GM04504 (cell line): ENCODE measurements around the gene TLCD5.

Experiments used
- DNase-seq: peaks from one replicate; pipeline ENCODE4 v3.0.0-alpha.2; 2012; ENCODE audit warnings: low read depth

Gene TLCD5

GRCh38 chr11:120337355-120338106, 12.4 kb downstream of the TLCD5 start:
- no peak for DNase-seq

- DNase-seq = no peak
These were observed 13.2 kb downstream of the TLCD5 start for GRCh38 chr11:120338107-120338933.

- no peak for DNase-seq
These were observed 14.3 kb downstream of the TLCD5 start for GRCh38 chr11:120339394-120339890.

DNA sequence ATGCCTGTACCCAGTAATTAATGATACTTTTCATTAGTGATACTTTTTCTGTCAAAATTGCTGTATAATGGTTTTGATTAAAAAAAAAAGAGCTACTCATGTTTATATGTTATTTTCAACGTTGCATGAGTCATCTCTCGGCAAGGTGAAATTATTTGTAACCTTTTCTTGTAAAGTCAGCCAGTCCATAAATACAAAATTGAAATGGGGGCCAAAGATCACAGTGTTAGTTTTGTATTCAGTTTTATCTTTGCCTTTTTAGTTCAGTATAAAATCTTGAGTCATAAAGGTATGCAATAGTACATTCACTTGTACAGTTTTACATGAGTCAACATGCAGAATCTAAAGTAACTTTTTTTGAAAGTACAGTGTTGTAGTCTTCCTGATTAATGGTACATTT, 15.4 kb downstream of the TLCD5 start:
- DNase-seq = no peak

DNA sequence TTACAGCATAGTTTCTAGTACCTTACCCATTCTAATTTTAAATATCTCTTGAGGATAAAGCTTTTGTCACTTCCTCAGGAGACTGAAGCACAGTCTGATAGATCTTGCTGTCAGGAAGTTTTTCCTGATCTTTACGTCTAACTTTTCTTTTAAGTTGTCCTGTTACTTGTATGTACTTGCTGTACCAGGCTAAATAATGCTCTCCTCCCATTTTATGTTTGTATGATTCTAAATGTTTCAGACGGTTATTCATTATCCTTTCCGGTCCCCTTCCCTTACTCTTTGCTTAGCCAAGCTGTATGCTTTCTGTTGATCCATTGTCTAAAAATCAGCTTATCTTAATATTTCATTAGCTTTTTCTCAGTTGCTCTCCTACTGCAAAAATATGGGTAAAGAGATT, 17.1 kb downstream of the TLCD5 start:
- DNase-seq = no peak

GRCh38 chr11:120342678-120343077, 17.6 kb downstream of the TLCD5 start:
- DNase-seq = no peak

DNA sequence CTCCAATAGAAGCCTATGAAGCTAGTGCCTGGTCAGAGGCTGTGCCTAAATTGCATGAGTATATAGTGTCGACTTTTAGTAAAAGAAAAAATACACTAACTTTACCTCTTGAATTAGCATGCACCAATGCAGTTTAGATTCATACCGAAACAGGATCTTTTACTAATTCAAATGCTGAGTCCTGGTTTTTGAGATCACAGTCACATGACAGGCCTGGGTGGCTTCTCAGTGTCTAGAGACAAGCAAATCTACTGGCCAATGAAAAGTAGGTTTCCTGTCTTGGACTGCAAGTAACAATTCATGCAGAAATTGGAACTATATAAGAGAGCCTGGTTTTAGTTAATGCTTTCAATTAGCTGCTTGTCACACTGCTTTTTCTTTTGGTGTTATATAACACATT, 18.3 kb downstream of the TLCD5 start:
- DNase-seq = no peak

GRCh38 chr11:120344302-120345004, 19.4 kb downstream of the TLCD5 start:
- DNase-seq = no peak

- DNase-seq = no peak
These were observed 21.1 kb downstream of the TLCD5 start for GRCh38 chr11:120346233-120346632.

DNA sequence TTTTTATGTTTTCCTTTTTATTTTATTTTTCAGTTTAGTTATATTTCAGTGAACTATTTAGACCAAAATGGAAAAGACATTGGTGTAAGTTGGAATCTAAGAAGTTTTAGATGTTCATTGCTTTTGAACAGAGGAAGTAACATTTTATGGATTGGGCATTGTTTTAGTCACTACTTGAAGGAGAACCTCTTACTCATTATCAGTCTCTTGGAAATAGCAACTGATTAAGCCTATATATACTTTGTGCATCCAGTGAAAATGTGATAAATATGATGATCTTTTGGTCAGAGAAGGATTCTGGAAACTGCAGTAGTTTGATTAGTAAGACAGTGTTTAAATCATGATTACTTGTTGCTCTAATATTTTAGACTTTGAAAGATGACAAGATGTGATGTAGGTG, 25.5 kb downstream of the TLCD5 start:
- no peak for DNase-seq

DNA sequence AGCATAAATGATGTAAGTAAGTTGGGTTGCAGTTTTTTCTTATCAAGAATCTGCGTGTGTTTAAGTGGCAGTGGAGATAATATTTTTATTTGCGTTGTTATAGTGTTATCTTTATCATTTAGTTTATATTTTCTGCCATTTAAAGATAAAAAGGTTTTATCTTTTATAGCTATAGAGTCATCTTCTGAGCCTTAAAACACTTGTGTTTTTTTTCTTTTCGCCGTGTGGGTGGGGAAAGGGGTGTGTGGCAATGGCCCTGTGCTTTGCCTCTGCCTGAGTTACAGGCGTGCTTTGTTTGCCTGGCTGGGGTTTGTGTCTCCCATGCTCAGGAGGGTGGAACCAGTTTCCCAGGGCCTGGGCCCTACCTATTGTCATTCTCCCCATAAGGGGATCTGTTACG, 27.3 kb downstream of the TLCD5 start:
- no peak for DNase-seq

DNA sequence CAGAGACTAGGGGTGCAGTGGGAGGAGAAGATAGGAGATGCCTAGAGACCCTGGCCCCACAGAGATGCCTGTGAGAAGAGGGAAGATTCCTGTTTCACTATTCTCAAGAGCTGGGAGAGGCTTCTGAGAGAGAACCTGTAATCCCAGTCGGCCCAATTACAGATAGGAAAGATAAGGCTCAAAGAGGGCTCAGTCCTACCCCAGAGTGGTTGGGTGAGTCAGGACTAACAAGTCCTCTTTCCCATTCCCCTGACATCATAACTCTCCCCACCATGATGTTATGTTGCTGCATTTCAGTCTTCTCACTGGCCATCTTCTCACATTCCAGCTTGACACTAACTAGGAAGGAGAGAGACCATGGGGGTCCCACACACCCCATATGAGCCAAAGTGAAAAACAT, 29.0 kb downstream of the TLCD5 start:
- DNase-seq = no peak

- no peak for DNase-seq
These were observed 29.7 kb downstream of the TLCD5 start for GRCh38 chr11:120354779-120355178.

DNA sequence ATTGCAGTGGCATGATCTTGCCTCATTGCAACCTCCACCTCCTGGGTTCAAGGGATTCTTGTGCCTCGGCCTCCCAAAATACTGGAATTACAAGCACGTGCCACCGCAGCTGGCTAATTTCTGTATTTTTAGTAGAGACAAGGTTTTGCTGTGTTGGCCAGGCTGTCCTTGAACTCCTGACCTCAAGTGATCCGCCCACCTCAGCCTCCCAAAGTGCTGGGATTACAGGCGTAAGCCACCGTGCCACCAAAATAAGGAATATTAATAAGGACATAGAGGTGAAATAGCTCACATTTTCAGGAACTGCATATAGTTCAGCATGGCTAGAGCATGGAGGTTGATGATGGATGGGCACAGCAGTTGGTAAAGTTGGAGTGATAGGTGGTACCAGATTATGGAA, 32.5 kb downstream of the TLCD5 start:
- no peak for DNase-seq

DNA sequence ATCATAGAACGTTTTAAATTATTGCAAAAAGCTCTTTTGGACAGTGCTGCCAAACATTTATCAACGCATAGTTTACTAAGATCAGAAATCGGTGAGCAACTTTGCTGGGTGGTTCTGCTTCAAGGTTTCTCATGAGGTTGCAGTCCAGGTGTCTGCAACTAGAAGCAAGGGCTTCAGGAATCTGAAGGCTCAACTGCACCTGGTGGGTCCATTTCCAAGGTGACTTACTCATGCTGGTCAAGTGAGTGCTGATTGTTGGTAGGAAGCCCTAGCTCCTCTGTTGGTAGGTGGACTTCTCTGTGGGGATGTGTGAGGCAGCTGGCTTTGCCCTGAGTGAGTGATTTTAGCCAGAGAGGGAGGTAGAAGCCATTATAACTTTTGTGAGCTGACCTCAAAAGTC, 33.6 kb downstream of the TLCD5 start:
- no peak for DNase-seq

GRCh38 chr11:120363436-120363835, 38.3 kb downstream of the TLCD5 start:
- DNase-seq = no peak

GRCh38 chr11:120365512-120365911, 40.4 kb downstream of the TLCD5 start:
- no peak for DNase-seq

DNA sequence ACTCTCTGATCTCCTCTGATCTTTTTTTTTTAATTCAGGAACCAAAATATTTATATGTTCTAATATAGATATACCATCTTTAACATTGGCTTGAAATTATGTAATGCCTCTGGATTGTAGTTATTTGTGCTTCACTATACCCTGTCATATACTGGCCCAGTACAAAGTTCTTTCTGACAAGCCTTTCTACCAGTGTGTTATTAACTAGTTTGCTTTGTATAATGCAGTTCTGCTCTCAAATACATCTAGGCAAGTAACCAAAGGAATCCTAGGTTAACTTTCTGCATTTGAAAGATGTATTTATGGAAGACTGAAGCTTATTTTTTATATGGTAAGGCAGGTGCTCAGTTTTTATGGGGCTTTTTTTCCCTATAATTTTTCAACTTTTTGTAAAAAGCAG, 47.2 kb downstream of the TLCD5 start:
- DNase-seq = no peak

- DNase-seq = no peak
These were observed 50.0 kb downstream of the TLCD5 start for GRCh38 chr11:120375076-120375475.

DNA sequence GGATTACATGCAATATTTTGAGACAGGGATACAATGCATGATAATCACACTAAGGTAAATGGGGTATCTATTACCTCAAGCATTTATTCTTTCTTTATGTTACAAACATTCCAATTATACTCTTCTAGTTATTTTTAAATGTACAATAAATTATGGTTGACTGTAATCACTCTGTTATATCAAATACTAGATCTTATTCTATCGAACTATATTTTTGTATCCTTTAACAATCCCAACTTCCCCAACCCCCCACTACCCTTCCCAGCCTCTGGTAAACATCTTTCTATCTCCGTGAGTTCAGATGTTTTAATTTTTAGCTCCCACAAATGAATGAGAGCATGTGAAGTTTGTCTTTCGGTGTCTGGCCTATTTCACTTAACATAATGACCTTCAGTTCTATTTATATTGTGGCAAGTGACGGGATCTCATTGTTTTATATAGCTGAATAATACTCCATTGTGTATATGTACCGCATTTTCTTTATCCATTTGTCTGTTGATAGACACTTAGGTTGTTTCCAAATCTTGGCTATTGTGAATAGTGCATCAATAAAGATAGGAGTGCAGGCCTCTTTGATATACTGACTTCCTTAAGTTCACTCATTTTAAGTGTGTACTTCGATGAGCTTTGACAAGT, 51.6 kb downstream of the TLCD5 start:
- DNase-seq = no peak

DNA sequence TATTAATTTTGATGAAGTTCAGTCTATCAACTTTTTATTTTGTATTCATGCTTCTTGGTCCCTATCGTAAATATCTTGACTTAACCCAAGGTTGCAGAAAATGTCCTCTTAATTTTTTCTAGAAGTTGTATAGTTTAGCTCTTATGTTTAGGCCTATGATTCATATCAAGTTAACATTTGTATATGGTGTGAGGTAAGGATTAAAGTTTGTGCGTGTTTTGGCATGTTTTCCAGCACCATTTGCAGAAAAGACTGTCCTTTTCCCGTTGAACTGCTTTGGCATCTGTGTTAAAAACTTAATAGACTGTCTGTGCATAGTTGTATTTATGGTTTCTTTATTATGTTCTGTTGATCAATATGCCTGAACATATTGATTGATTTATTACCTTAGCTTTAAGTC, 53.4 kb downstream of the TLCD5 start:
- no peak for DNase-seq

- DNase-seq = no peak
These were observed 56.3 kb downstream of the TLCD5 start for GRCh38 chr11:120381401-120381800.
